HG02610 (cell line): ENCODE measurements around the gene HSD17B2.
A peak's percentile ranks its signal among the peaks of the same experiment; 100 is the strongest.
"Not testable (repeated sequence)": the region's sequence is repeated elsewhere in the genome, so short reads cannot be mapped to it uniquely, and the experiment has no call there.

Experiments used
- ATAC-seq: cut with Tn5 transposase; IDR thresholded peaks from one replicate; pipeline ENCODE4 v1.9.1; 2021; ENCODE audit warnings: mild to moderate bottlenecking, moderate library complexity; ENCODE audit not compliant: unreplicated experiment

The HSD17B2 gene

GRCh38 chr16:82074019-82074558 is 39.0 kb downstream of the HSD17B2 start:
- no peak for ATAC-seq

DNA sequence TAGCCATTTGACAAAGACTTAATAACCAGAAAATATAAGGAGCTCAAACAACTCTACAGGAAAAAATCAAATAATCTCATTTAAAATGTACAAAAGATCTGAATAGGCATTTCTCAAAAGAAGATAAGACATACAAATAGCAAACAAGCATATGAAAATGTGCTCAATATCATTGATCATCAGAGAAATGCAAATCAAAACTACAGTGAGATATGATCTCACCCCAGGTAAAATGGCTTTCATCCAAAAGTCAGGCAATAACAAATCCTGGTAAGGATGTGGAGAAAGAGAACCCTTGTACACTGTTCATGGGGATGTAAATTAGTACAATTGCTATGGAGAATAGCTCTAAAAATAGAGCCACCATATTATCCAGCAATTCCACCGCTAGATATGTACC is 43.1 kb downstream of the HSD17B2 start:
- no peak for ATAC-seq

DNA sequence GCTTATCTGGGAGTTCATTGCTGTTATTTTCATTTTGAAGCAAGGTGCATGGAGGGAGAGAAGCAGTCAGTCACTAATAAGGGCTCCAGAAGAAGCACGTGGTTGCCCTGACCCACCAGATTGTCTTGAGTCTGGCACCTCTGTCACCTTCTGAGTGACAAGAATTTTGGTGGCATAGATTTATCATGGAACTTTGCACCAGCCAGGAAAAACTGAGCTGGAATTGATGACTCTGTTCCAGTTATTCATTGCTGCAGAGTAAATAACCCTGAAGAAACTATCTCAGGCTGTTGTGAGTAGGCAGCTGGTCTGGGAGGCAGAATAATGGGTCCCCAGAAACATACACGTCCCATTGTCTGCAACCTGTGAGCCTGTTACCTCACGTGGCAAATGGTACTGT is 44.8 kb downstream of the HSD17B2 start:
- no peak for ATAC-seq

DNA sequence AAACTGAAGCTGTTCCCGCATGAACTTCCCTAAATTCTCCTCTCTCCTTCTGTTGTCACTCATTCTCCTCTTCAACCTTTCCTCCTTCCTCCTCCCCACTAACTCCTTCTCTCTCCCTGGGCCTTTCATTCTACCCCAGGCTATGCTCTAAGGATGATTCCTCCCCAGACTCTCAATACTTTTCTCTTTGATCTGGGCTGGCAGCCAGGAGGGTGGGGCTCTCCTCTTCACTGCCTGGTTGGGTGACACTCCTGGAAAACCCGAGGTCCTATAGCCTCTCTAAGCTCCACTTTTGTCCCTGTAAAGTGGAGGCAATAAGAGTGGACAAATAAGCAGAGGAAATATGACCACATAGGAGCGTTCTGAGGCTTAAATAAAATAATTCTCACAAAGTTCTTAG is 46.2 kb downstream of the HSD17B2 start:
- ATAC-seq, result no peak

GRCh38 chr16:82082097-82082496 is 47.0 kb downstream of the HSD17B2 start:
- no peak for ATAC-seq

- ATAC-seq, result peak; percentile 75
Measured at GRCh38 chr16:82082543-82083244, 47.6 kb downstream of the HSD17B2 start.

GRCh38 chr16:82083710-82084353 is 48.8 kb downstream of the HSD17B2 start:
- no peak for ATAC-seq

DNA sequence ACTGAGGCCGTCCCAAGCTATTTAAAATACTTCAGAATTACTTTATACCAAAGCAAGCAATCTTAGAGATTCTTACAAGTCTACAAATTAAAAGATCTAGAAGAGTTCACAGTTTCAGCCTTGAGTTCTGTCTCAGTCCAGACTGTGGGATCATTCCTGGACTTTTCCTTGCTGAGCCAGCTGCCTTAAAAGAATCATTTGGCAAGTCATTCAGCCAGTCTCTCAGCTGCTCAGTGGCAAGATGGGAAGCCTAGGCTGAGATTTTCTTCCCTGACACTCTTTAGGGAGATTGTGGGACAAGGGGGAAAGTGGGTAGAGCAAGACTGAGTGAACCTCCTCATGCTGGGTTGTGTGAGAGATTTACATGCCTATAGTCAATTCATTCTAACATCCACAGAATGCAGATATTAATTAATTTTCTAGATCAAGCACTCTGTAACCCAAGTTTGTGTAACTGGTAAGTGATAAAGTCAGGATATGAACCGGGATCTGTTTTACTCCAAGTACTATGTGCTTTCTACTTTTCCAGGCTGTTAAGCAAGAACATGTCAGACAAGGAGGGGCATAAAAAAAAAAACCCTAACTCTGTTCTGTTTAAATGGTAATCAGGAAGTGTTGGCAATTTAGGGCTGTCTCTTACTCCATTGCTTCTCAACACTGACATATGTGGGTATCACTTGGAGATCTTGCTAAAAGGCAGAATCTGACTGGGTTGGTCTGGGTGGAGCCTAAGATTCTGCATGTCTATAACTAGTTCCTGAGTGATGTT is 50.1 kb downstream of the HSD17B2 start:
- no peak for ATAC-seq

DNA sequence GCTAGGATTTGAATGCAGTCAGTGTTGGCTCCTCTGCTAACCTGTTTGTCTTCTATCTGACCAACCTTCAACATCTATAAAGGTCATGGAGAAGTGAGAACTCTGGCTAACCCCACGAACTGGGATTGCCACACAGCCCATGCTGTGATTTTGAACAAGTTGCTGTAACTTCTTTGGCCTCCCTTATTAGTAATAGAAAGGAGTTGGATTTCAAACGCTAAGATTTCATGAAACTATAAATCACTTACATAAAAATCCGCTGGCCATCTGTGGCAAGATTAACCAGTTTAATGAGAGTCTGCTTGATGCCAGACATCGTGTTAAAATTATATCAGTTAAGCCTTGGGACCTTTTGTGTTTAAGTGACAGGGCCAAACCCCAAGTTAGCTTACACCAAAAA is 53.4 kb downstream of the HSD17B2 start:
- no peak for ATAC-seq

GRCh38 chr16:82091241-82091640 is 56.2 kb downstream of the HSD17B2 start:
- no peak for ATAC-seq

DNA sequence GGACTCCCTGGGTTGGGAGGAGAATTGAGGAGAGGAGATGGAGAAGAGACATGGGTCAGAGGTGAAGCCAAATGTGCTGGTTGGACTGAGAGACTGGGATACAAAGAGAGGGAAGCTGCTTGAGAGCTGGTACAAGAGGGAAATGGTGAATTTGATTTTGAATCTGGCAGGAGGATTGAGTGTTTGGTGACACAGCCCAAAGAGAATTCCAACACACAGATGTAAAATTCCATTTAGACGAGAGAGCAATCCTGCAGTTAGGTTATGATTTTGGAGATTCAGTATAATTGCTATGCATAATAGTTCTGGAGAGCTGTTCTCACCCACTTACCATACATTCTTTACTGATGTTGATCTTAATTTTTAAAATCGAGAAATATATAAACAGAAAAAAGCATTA is 57.7 kb downstream of the HSD17B2 start:
- no peak for ATAC-seq

DNA sequence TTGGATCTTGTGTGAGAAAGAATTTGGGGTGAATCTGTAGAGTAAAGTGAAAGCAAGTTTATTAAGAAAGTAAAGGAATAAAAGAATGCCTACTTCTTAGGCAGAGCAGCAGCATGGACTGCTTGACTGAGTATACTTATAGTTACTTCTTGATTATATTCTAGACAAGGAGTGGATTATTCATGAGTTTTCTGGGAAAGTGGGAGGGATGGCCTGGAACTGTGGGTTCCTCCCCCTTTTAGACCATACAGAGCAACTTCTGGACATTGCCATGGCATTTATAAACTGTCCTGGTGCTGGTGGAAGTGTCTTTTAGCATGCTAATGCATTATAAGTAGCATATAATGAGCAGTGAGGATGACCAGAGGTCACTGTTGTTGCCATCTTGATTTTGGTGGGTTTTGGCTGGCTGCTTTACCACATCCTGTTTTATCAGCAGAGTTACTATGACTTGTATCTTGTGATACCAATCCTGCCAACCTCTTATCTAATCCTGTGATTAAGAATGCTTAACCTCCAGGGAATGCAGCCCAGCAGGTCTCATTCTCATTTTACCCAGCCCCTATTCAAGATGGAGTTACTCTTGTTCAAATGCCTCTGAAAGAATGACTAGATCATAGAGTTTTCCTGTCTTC is 58.7 kb downstream of the HSD17B2 start:
- ATAC-seq, result no peak

DNA sequence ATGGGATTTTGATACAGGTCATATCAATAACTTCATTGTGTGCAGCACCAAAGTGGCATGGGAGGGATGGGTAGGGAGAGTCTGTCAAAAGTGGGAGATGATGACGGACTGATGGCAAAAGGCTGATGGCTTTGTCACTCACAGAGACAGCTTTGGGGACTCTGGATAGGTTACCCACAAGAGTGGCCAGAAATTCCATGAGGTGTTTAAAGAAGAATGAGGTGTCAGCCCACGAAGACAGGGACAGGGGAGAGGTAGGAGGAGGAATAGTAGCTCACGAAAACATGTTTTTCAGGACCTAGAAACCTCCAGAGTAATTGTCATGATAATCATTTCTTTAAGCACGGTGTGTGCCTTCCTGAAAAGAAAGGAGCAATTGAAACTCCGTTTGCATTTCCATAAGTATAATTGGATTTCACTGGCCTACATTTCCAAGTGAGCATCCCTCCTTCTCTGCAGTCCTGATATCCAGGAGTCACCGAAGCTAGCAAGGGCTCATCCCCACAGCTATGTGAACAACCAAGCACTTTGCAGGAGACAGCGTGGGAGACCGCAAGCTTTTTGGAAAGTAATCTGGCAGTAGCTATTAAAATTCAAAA is 60.0 kb downstream of the HSD17B2 start:
- no peak for ATAC-seq

DNA sequence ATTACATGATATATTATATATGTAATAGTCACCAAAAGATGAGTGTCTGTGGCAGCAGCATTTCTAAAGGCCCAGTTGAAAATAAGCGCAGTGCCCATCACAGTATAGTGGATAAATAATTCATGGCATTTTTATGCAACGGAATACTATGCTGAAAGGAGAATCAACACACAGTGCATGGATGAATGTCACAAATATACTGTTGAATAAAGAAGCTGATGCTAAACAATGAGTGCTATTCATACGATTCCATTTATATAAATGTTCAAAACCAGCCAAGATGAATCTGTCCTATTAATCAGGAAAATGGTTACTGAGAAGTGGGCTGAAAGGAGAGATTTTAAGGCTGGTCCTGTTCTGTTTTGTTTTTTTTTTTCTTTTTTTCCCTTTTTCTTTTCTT is 61.6 kb downstream of the HSD17B2 start:
- no peak for ATAC-seq

DNA sequence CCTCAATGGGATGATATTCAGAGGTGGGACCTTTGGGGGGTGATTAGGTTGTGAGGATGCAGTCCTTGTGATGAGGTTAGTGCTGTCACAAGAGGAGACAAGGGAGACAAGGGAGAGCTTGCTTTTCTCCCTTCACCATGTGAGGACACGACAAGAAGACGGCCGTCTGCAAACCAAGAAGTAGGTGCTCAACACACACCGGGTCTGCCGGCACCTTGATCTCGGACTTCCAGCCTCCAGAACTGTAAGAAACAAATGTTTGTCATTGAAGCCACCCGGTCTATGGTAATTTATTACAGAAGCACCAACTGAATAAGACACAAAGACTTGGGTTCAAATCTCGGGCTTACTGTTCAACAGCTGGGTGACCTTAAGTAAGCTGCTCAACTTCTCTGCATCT is 70.1 kb downstream of the HSD17B2 start:
- no peak for ATAC-seq

- no peak for ATAC-seq
Measured at GRCh38 chr16:82108100-82108499, 73.0 kb downstream of the HSD17B2 start.

DNA sequence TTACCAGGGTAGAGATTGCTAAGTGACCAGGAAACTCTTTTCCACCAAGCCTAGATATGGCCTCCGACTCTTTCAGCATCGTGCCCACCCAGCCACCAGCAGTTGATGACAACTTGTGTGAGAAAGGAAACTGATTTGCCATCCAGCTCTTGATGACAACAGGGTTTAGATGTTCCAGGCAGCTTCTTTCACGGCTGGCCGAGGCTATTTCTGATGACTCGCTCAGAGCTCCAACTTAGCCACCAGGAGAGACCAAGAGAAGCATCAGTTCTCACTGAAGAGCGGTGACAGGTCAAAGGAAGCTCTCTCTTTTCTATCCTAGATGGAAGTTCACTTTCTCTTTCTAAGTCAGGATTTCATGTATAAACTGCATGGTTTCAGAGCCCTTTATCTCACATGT is 73.7 kb downstream of the HSD17B2 start:
- no peak for ATAC-seq

GRCh38 chr16:82109266-82109665 is 74.2 kb downstream of the HSD17B2 start:
- not testable (repeated sequence) for ATAC-seq

DNA sequence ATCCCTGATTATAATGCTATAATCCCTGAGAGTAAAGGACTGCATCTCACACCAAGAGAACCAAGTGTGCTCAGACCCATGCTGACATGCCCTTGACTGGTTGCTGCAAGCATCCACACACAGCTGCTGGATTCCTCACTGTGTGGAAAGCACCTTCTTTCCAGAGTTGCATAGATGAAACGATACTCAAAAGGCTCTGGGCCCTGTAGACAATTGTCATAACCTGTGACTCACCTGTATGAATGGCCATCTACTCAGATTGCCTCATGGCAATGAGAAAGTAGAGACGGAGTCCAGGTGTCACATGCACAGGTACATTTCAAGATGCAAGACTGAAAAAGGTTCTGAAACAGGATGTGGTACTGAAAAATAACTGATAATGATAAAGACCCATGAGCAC is 76.9 kb downstream of the HSD17B2 start:
- no peak for ATAC-seq

DNA sequence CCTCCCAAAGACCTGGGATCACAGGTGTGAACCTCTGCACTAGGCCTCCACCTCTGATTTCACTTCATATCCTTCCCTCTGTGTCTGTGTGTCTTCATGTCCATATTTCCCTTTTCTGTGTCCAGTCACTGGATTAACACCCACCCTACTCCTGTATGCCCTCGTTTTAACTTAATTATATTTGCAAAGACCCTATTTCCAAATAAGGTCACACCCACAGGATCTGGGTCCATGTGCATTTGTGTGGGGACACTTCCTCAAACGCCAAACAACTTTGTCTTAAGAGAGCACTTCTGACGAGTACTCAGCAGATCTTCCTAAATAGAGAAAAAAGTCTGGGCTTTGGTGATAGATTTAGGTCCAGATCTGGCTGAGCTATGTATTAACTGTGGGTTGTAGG is 78.7 kb downstream of the HSD17B2 start:
- ATAC-seq, result no peak

GRCh38 chr16:82116535-82116934 is 81.5 kb downstream of the HSD17B2 start:
- no peak for ATAC-seq
